Kasumi-1 (cell line): Measurements from ENCODE around the gene AXDND1.
A peak's percentile ranks its signal among the peaks of the same experiment; 100 is the strongest.
"Not testable (repeated sequence)": the region's sequence is repeated elsewhere in the genome, so short reads cannot be mapped to it uniquely, and the experiment has no call there.

Experiments
- DNase-seq, 2 experiments: peaks; one replicate each; lab custom pipeline; 2025; lab: John Stamatoyannopoulos, UW

AXDND1 gene

GRCh38 chr1:179366093-179366800, 476 bp downstream of the AXDND1 start:
- peak in 1 of 2 experiments; percentile 58 for DNase-seq

- DNase-seq, result peak; percentile 92 to 93
These were observed 4.1 kb downstream of the AXDND1 start for GRCh38 chr1:179369751-179370341.

- no peak for DNase-seq
These were observed 6.4 kb downstream of the AXDND1 start for GRCh38 chr1:179372160-179372559.

GRCh38 chr1:179376223-179376622, 10.5 kb downstream of the AXDND1 start:
- DNase-seq, result no peak

GRCh38 chr1:179380299-179380698, 14.5 kb downstream of the AXDND1 start:
- DNase-seq, result no peak

GRCh38 chr1:179384027-179384426, 18.3 kb downstream of the AXDND1 start:
- no peak for DNase-seq

GRCh38 chr1:179385510-179385909, 19.7 kb downstream of the AXDND1 start:
- DNase-seq, result no peak

- DNase-seq, result no peak
These were observed 27.9 kb downstream of the AXDND1 start for GRCh38 chr1:179393721-179394120.

- DNase-seq, result not testable (repeated sequence)
These were observed 33.6 kb downstream of the AXDND1 start for GRCh38 chr1:179399399-179399798.

GRCh38 chr1:179417760-179418159, 52.0 kb downstream of the AXDND1 start:
- not testable (repeated sequence) for DNase-seq

GRCh38 chr1:179418706-179419105, 52.9 kb downstream of the AXDND1 start:
- DNase-seq, result not testable (repeated sequence)

- DNase-seq, result no peak
These were observed 58.8 kb downstream of the AXDND1 start for GRCh38 chr1:179424610-179425009.

GRCh38 chr1:179425186-179425585, 59.4 kb downstream of the AXDND1 start:
- no peak for DNase-seq

- DNase-seq, result no peak
These were observed 71.4 kb downstream of the AXDND1 start for GRCh38 chr1:179437171-179437570.

- DNase-seq, result not testable (repeated sequence)
These were observed 73.9 kb downstream of the AXDND1 start for GRCh38 chr1:179439646-179440045.

GRCh38 chr1:179440301-179440700, 74.5 kb downstream of the AXDND1 start:
- DNase-seq, result not testable (repeated sequence)

GRCh38 chr1:179440971-179441370, 75.2 kb downstream of the AXDND1 start:
- no peak for DNase-seq

- no peak for DNase-seq
These were observed 75.7 kb downstream of the AXDND1 start for GRCh38 chr1:179441501-179441900.

GRCh38 chr1:179442846-179443245, 77.1 kb downstream of the AXDND1 start:
- not testable (repeated sequence) for DNase-seq

GRCh38 chr1:179445593-179445992, 79.8 kb downstream of the AXDND1 start:
- no peak for DNase-seq

- peak; percentile 16 to 25 for DNase-seq
These were observed 81.7 kb downstream of the AXDND1 start for GRCh38 chr1:179447489-179447888.

- DNase-seq, result no peak
These were observed 82.8 kb downstream of the AXDND1 start for GRCh38 chr1:179448437-179449149.

GRCh38 chr1:179459606-179460206, 93.9 kb downstream of the AXDND1 start:
- DNase-seq, result not testable (repeated sequence)
